ENCODE data around the gene GOLPH3L.

The GOLPH3L gene

DNA sequence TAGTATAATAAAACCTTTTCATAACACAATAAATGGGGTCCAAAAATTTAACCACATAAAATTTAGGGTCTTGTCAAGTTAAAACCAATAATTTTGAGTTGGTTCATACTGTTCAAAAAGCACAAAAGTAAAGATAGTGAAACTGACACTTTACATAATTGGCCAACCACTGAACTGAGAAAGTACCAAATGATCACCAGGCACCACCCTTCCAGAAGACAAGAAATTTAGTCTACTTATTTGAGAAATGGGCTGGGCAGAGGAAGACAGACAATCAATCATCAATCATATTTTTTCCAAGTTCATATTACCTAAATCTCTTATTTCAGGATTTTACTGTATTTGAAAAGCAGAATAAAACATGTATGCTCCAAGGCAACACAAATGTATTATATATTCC is 6.5 kb upstream of the GOLPH3L start:
- Histone ChIP-seq H3K4me3 (ENCODE audit: insufficient read depth, low read depth, low read length, poor library complexity, severe bottlenecking) (no peak overlapping the region), H3K27me3 (replicated peaks; ENCODE audit: control insufficient read depth, insufficient read depth, low read length, poor library complexity, severe bottlenecking) (no peaks in the 10 kb centered on the region), H3K36me3 (ENCODE audit: control insufficient read depth, insufficient read depth, low read length) (no peaks in the 10 kb centered on the region), H3K9me3 (ENCODE audit: control insufficient read depth, low read length) (no peaks in the 10 kb centered on the region), H3K4me1 (ENCODE audit: control insufficient read depth, insufficient read depth, low read length, poor library complexity, severe bottlenecking) (no peaks in the 10 kb centered on the region), H3K27ac (ENCODE audit: insufficient read depth, low read length, poor library complexity, severe bottlenecking) (no peak overlapping the region)
- no peak for DNase-seq

DNA sequence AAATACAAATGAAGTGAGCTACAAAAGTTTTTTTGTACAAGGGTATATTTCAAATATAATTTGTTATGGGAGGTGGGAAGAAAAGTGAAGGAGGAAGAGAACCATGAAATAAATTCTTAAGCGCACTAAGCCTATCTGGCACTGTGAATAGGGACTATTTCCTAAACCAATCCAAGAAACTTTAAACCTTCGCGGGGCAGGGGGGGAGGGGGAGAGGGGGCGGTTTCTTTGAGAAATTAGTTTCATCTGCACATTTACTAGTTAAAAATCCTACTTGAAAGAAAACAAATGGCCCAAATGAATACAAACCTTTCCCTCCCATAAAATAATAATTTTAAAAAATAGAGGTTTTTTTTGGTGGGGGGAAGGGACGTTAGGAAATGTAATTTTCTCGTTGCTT is 364 bp downstream of the GOLPH3L start:
- H3K27me3 ChIP-seq (replicated peaks; ENCODE audit: control insufficient read depth, insufficient read depth, low read length, poor library complexity, severe bottlenecking): no peaks in the 10 kb centered on the region
- peak overlapping the region; percentile 68 for H3K27ac ChIP-seq (ENCODE audit: insufficient read depth, low read length, poor library complexity, severe bottlenecking)
- H3K4me1 ChIP-seq (ENCODE audit: control insufficient read depth, insufficient read depth, low read length, poor library complexity, severe bottlenecking): no peaks in the 10 kb centered on the region
- peak overlapping the region; percentile 69 for H3K4me3 ChIP-seq (ENCODE audit: insufficient read depth, low read depth, low read length, poor library complexity, severe bottlenecking)
- no peaks in the 10 kb centered on the region for H3K9me3 ChIP-seq (ENCODE audit: control insufficient read depth, low read length)
- no peak for DNase-seq
- peaks cover 18% of the 10 kb centered on the region for H3K36me3 ChIP-seq (ENCODE audit: control insufficient read depth, insufficient read depth, low read length)

DNA sequence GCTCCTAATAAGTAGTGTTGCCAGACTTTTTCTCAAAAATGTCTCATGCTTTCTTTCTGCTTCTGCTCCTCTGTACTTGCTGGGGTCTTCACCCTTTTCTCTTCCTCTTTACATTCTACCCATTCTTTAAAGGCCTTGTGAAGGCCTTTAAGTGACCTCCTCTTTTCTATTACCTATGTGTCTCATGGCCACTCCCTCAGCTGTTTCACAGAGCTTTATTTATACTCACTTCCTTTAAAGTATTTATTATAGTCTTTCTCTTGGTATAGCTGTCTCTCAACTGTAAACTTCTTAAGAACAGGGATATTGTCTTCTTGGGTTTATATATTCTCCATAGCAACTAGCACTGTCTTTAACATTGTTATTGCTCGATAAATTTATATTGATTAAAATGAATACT is 792 bp downstream of the GOLPH3L start:
- Histone ChIP-seq H3K4me3 (ENCODE audit: insufficient read depth, low read depth, low read length, poor library complexity, severe bottlenecking) (peak overlapping the region; percentile 5), H3K9me3 (ENCODE audit: control insufficient read depth, low read length) (no peaks in the 10 kb centered on the region), H3K36me3 (ENCODE audit: control insufficient read depth, insufficient read depth, low read length) (peaks cover 20% of the 10 kb centered on the region), H3K27ac (ENCODE audit: insufficient read depth, low read length, poor library complexity, severe bottlenecking) (peak overlapping the region; percentile 68), H3K27me3 (replicated peaks; ENCODE audit: control insufficient read depth, insufficient read depth, low read length, poor library complexity, severe bottlenecking) (no peaks in the 10 kb centered on the region), H3K4me1 (ENCODE audit: control insufficient read depth, insufficient read depth, low read length, poor library complexity, severe bottlenecking) (no peaks in the 10 kb centered on the region)
- no peak for DNase-seq

GRCh38 chr1:150695561-150695960 is 1.4 kb downstream of the GOLPH3L start:
- Histone ChIP-seq H3K27ac (ENCODE audit: insufficient read depth, low read length, poor library complexity, severe bottlenecking) (no peak overlapping the region), H3K27me3 (replicated peaks; ENCODE audit: control insufficient read depth, insufficient read depth, low read length, poor library complexity, severe bottlenecking) (no peaks in the 10 kb centered on the region), H3K4me3 (ENCODE audit: insufficient read depth, low read depth, low read length, poor library complexity, severe bottlenecking) (no peak overlapping the region), H3K36me3 (ENCODE audit: control insufficient read depth, insufficient read depth, low read length) (peaks cover 20% of the 10 kb centered on the region), H3K4me1 (ENCODE audit: control insufficient read depth, insufficient read depth, low read length, poor library complexity, severe bottlenecking) (no peaks in the 10 kb centered on the region), H3K9me3 (ENCODE audit: control insufficient read depth, low read length) (no peaks in the 10 kb centered on the region)
- no peak for DNase-seq

- Histone ChIP-seq H3K36me3 (ENCODE audit: control insufficient read depth, insufficient read depth, low read length) (peaks cover 20% of the 10 kb centered on the region), H3K9me3 (ENCODE audit: control insufficient read depth, low read length) (no peaks in the 10 kb centered on the region), H3K4me1 (ENCODE audit: control insufficient read depth, insufficient read depth, low read length, poor library complexity, severe bottlenecking) (no peaks in the 10 kb centered on the region), H3K27ac (ENCODE audit: insufficient read depth, low read length, poor library complexity, severe bottlenecking) (no peak overlapping the region), H3K4me3 (ENCODE audit: insufficient read depth, low read depth, low read length, poor library complexity, severe bottlenecking) (no peak overlapping the region), H3K27me3 (replicated peaks; ENCODE audit: control insufficient read depth, insufficient read depth, low read length, poor library complexity, severe bottlenecking) (no peaks in the 10 kb centered on the region)
- DNase-seq: no peak
Measured at GRCh38 chr1:150692720-150693119, 4.2 kb downstream of the GOLPH3L start.

DNA sequence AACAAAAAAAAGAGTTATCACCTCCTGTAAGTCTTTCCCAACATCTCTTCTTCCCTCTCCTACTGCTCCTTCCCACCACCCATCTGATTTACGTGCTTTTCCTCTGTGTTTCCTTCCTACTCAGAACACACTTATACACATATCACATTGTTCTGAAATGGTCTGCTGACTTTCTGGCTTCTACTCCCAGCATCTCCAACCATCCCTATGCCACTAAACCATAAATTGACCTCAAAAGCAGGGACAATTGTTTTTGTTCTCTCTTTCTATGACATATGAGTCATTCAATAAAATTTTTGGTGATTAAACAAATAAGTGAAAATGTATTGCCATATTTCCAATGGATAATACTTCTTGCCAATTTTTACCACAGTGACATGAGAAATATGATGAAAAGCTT is 8.2 kb downstream of the GOLPH3L start:
- Histone ChIP-seq H3K27me3 (replicated peaks; ENCODE audit: control insufficient read depth, insufficient read depth, low read length, poor library complexity, severe bottlenecking) (no peaks in the 10 kb centered on the region), H3K36me3 (ENCODE audit: control insufficient read depth, insufficient read depth, low read length) (peaks cover 10% of the 10 kb centered on the region), H3K4me1 (ENCODE audit: control insufficient read depth, insufficient read depth, low read length, poor library complexity, severe bottlenecking) (peaks cover 5% of the 10 kb centered on the region), H3K4me3 (ENCODE audit: insufficient read depth, low read depth, low read length, poor library complexity, severe bottlenecking) (no peak overlapping the region), H3K27ac (ENCODE audit: insufficient read depth, low read length, poor library complexity, severe bottlenecking) (no peak overlapping the region), H3K9me3 (ENCODE audit: control insufficient read depth, low read length) (no peaks in the 10 kb centered on the region)
- no peak for DNase-seq

GRCh38 chr1:150686275-150686674 is 10.7 kb downstream of the GOLPH3L start:
- DNase-seq: no peak
- Histone ChIP-seq H3K4me1 (ENCODE audit: control insufficient read depth, insufficient read depth, low read length, poor library complexity, severe bottlenecking) (peaks cover 5% of the 10 kb centered on the region), H3K36me3 (ENCODE audit: control insufficient read depth, insufficient read depth, low read length) (no peaks in the 10 kb centered on the region), H3K9me3 (ENCODE audit: control insufficient read depth, low read length) (no peaks in the 10 kb centered on the region), H3K4me3 (ENCODE audit: insufficient read depth, low read depth, low read length, poor library complexity, severe bottlenecking) (no peak overlapping the region), H3K27me3 (replicated peaks; ENCODE audit: control insufficient read depth, insufficient read depth, low read length, poor library complexity, severe bottlenecking) (no peaks in the 10 kb centered on the region), H3K27ac (ENCODE audit: insufficient read depth, low read length, poor library complexity, severe bottlenecking) (no peak overlapping the region)

DNA sequence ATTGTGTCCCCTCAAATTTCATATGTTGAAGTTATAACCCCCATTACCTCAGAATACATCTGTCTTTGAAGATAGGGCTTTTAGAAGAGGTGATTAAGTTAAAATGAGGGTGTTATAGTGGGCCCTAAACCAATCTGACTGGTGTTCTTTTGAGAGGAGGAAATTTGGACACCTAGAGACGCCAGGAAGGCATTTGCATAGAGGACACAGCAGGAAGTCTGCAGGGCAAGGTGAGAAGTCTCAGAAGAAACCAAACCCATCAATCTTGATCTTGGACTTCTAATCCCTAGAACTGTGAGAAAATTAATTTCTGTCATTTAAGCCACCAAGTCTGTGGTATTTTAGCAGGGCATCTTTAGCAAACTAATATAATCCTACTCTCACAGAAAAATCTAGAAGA is 13.0 kb downstream of the GOLPH3L start:
- Histone ChIP-seq H3K27ac (ENCODE audit: insufficient read depth, low read length, poor library complexity, severe bottlenecking) (no peak overlapping the region), H3K9me3 (ENCODE audit: control insufficient read depth, low read length) (no peaks in the 10 kb centered on the region), H3K4me1 (ENCODE audit: control insufficient read depth, insufficient read depth, low read length, poor library complexity, severe bottlenecking) (peaks cover 5% of the 10 kb centered on the region), H3K4me3 (ENCODE audit: insufficient read depth, low read depth, low read length, poor library complexity, severe bottlenecking) (no peak overlapping the region), H3K27me3 (replicated peaks; ENCODE audit: control insufficient read depth, insufficient read depth, low read length, poor library complexity, severe bottlenecking) (no peaks in the 10 kb centered on the region), H3K36me3 (ENCODE audit: control insufficient read depth, insufficient read depth, low read length) (no peaks in the 10 kb centered on the region)
- DNase-seq: no peak

DNA sequence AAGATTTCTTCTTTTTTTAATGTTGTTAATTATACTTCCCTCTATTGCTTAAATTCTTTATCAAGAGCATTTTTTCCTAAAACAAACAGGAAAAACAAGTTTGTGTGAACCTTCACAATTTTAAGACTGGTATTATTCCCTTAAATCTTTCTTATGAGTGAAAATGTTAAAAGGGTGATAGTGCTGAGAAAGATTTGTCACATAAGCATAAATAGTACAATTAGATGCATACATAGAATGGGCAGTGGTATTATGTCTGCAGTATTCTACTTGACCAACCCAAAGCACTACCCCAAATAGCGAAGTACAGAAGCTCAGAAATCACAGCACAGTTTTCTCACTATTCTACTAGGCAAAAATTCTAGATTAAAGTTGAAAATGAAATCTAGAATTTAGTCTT is 18.0 kb downstream of the GOLPH3L start:
- Histone ChIP-seq H3K4me3 (ENCODE audit: insufficient read depth, low read depth, low read length, poor library complexity, severe bottlenecking) (no peak overlapping the region), H3K9me3 (ENCODE audit: control insufficient read depth, low read length) (no peaks in the 10 kb centered on the region), H3K36me3 (ENCODE audit: control insufficient read depth, insufficient read depth, low read length) (no peaks in the 10 kb centered on the region), H3K4me1 (ENCODE audit: control insufficient read depth, insufficient read depth, low read length, poor library complexity, severe bottlenecking) (no peaks in the 10 kb centered on the region), H3K27ac (ENCODE audit: insufficient read depth, low read length, poor library complexity, severe bottlenecking) (no peak overlapping the region), H3K27me3 (replicated peaks; ENCODE audit: control insufficient read depth, insufficient read depth, low read length, poor library complexity, severe bottlenecking) (no peaks in the 10 kb centered on the region)
- DNase-seq: no peak

DNA sequence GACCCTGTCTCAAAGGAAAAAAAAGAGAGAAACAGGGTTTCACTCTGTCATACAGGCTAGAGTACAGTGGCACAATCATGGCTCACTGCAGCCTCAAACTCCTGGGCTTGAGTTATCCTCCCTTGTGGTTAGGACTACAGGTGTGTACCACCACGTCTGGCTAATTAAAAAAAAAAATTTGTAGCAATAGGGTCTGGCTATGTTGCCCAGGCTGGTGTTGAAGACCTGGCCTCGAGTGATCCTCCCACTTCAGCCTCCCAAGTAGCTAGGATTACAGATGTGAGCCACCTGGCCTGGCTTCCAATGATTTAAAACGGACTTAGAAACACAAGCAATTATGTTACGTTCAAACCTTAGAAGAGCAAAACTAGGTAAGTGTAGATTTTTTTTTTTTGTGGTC is 22.1 kb downstream of the GOLPH3L start:
- Histone ChIP-seq H3K27me3 (replicated peaks; ENCODE audit: control insufficient read depth, insufficient read depth, low read length, poor library complexity, severe bottlenecking) (no peaks in the 10 kb centered on the region), H3K4me1 (ENCODE audit: control insufficient read depth, insufficient read depth, low read length, poor library complexity, severe bottlenecking) (no peaks in the 10 kb centered on the region), H3K9me3 (ENCODE audit: control insufficient read depth, low read length) (no peaks in the 10 kb centered on the region), H3K27ac (ENCODE audit: insufficient read depth, low read length, poor library complexity, severe bottlenecking) (no peak overlapping the region), H3K36me3 (ENCODE audit: control insufficient read depth, insufficient read depth, low read length) (no peaks in the 10 kb centered on the region), H3K4me3 (ENCODE audit: insufficient read depth, low read depth, low read length, poor library complexity, severe bottlenecking) (no peak overlapping the region)
- DNase-seq: no peak

GRCh38 chr1:150663321-150663720 is 33.6 kb downstream of the GOLPH3L start:
- no peak overlapping the region for H3K27ac ChIP-seq (ENCODE audit: insufficient read depth, low read length, poor library complexity, severe bottlenecking)
- H3K9me3 ChIP-seq (ENCODE audit: control insufficient read depth, low read length): no peaks in the 10 kb centered on the region
- H3K27me3 ChIP-seq (replicated peaks; ENCODE audit: control insufficient read depth, insufficient read depth, low read length, poor library complexity, severe bottlenecking): no peaks in the 10 kb centered on the region
- H3K4me1 ChIP-seq (ENCODE audit: control insufficient read depth, insufficient read depth, low read length, poor library complexity, severe bottlenecking): no peaks in the 10 kb centered on the region
- H3K4me3 ChIP-seq (ENCODE audit: insufficient read depth, low read depth, low read length, poor library complexity, severe bottlenecking): no peak overlapping the region
- no peak for DNase-seq
- H3K36me3 ChIP-seq (ENCODE audit: control insufficient read depth, insufficient read depth, low read length): peaks cover 13% of the 10 kb centered on the region
